ENCODE results near the gene DSPP.
"Not testable (repeated sequence)": the region's sequence is repeated elsewhere in the genome, so short reads cannot be mapped to it uniquely, and the experiment has no call there.

Gene DSPP

DNA sequence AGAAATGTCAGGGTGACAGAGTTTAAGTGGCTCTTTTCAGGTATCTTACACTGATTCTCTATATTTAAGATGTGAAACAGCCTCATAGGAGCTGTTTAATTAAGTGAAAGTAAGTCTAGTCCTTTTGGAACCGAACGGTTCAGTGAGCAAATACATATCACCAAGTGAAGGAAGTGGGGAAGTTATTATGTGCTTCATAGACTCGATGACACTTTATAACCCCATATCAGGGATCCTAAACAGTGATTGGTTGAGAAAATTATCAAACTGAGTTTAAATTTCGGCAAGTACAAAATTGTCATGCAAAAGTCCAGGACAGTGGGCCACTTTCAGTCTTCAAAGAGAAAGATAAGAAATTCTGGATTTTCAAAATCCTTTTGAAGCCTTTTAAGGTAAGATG lies at the start of gene DSPP:
Gene DSPP (plus strand): TSS at position 301 of the 400 bp plus-strand sequence. CDS start 2,380 bp downstream, outside the sequence.
- H3K36me3 ChIP-seq (ENCODE audit: insufficient read depth, low read length): no peaks in the 10 kb centered on the region
- no peaks in the 10 kb centered on the region for H3K4me1 ChIP-seq (ENCODE audit: insufficient read depth, low read length)
- H3K27ac ChIP-seq (ENCODE audit: low read depth, low read length): no peak within 1 kb of the TSS

DNA sequence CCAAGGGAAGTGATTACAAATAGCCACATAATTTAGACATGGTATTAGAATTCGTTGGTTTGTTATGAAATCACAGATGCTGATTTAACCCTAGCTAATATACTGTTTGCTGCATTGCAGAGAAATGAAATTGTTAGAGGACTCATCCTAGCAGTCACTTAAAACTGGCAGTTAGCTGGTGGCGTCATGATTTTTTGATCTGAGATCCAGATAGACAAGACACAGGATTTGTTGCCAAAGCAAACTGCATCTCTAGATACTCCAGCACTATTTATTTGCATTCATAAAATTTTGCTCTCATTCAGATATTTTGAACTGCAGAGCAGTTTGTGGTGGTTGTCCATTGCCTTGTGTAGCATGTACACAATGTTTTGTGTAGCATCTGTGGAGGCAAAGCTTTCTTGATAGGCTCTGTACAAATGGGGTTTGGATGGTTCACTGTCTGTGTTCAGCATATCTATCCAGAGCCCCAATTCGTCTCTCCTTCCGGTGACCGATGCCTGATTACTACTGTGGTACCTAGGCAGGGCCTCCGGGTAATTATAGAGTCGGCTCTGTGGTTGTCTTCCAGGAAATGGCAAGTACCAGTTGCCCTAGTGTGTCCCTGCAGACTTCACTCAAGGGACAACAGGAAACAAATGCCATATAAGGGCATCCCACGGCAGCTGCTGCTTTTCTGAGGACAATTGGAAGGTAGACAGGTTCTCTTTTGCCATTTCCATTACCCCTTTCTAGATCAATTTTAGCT lies 49.1 kb upstream of the DSPP start:
- no peaks in the 10 kb centered on the region for H3K4me1 ChIP-seq (ENCODE audit: insufficient read depth, low read length)
- H3K27me3 ChIP-seq (ENCODE audit: control insufficient read depth in 1 of 2, insufficient read depth in 2 of 2, low read length in 2 of 2): no peaks in the 10 kb centered on the region
- H3K9me3 ChIP-seq (ENCODE audit: low read length): no peaks in the 10 kb centered on the region
- no peak overlapping the region for H3K9ac ChIP-seq (ENCODE audit: low read length)
- no peak overlapping the region for H3K4me3 ChIP-seq (ENCODE audit: low read depth in 1 of 2, low read length in 2 of 2)
- no peak overlapping the region for H3K27ac ChIP-seq (ENCODE audit: low read depth, low read length)
- no peaks in the 10 kb centered on the region for H3K36me3 ChIP-seq (ENCODE audit: insufficient read depth, low read length)

More for the DNA sequence above, at the start of gene DSPP:
- Histone ChIP-seq H3K9me3 (ENCODE audit: low read length) (no peaks in the 10 kb centered on the region), H3K27me3 (ENCODE audit: control insufficient read depth in 1 of 2, insufficient read depth in 2 of 2, low read length in 2 of 2) (no peaks in the 10 kb centered on the region), H3K4me3 (ENCODE audit: low read depth in 1 of 2, low read length in 2 of 2) (no peak within 1 kb of the TSS), H3K9ac (ENCODE audit: low read length) (no peak within 1 kb of the TSS)

DNA sequence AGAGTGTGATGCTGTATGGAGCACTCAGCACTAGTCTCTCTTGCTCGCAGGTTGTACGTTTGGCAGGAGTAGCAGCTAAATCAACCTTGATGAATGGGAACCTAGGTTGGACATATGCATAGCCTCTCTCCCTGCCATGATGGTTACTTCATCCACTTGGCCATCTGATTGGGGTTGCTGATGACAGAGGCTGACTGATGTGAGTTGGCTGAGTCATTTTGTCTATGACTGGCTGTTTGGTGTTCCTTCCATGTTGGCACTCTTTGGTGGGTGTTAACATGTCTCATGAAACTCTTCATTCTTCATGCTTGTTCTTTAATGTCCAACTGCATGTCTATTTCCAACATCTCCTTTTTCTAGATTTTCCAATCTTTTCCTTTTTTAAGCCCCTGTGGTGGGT lies 47.5 kb upstream of the DSPP start:
- Histone ChIP-seq H3K9me3 (ENCODE audit: low read length) (no peaks in the 10 kb centered on the region), H3K27me3 (ENCODE audit: control insufficient read depth in 1 of 2, insufficient read depth in 2 of 2, low read length in 2 of 2) (no peaks in the 10 kb centered on the region), H3K4me1 (ENCODE audit: insufficient read depth, low read length) (no peaks in the 10 kb centered on the region), H3K4me3 (ENCODE audit: low read depth in 1 of 2, low read length in 2 of 2) (no peak overlapping the region), H3K9ac (ENCODE audit: low read length) (no peak overlapping the region), H3K36me3 (ENCODE audit: insufficient read depth, low read length) (no peaks in the 10 kb centered on the region), H3K27ac (ENCODE audit: low read depth, low read length) (no peak overlapping the region)

DNA sequence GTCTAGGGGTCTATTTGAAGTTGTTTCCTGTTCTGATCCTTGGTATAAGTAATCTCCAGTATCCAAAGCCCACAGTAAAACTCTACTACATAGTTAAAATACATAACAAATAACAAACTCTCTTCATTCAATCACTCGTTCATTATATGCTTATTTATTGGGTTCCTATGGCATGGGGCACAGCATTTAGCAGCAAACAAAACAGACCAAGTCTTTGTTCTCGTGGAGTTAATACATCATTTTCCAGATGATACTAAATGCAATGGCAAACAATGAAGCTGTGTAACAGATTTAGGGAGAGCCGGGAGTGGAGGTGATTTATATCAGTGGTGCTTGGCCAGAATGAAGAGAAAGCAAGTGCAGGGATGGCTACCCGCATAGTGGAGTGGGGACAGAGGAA lies 42.6 kb upstream of the DSPP start:
- no peaks in the 10 kb centered on the region for H3K4me1 ChIP-seq (ENCODE audit: insufficient read depth, low read length)
- H3K27me3 ChIP-seq (ENCODE audit: control insufficient read depth in 1 of 2, insufficient read depth in 2 of 2, low read length in 2 of 2): no peaks in the 10 kb centered on the region
- no peaks in the 10 kb centered on the region for H3K36me3 ChIP-seq (ENCODE audit: insufficient read depth, low read length)
- H3K9me3 ChIP-seq (ENCODE audit: low read length): no peaks in the 10 kb centered on the region
- H3K27ac ChIP-seq (ENCODE audit: low read depth, low read length): no peak overlapping the region
- no peak overlapping the region for H3K4me3 ChIP-seq (ENCODE audit: low read depth in 1 of 2, low read length in 2 of 2)
- no peak overlapping the region for H3K9ac ChIP-seq (ENCODE audit: low read length)

DNA sequence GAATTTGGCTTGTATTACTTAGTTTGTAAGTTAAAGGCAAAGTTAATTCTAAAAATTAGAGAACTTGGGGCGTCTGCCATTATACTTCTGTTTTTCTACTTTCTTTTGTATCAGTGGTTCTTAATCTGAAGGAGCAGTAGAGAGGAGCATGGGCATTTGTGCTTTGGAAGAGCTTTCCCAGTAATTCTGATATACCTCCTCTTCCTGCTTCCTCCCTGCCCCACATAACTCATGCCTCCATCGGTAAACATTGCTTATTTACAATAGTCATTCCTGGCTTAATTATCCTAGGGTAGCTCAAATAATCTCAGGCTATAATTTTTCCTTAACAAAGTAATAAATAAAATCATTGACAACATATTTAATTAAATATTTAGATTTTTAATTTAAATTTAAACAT lies 42.1 kb upstream of the DSPP start:
- Histone ChIP-seq H3K27me3 (ENCODE audit: control insufficient read depth in 1 of 2, insufficient read depth in 2 of 2, low read length in 2 of 2) (no peaks in the 10 kb centered on the region), H3K9me3 (ENCODE audit: low read length) (no peaks in the 10 kb centered on the region), H3K4me3 (ENCODE audit: low read depth in 1 of 2, low read length in 2 of 2) (no peak overlapping the region), H3K27ac (ENCODE audit: low read depth, low read length) (no peak overlapping the region), H3K36me3 (ENCODE audit: insufficient read depth, low read length) (no peaks in the 10 kb centered on the region), H3K9ac (ENCODE audit: low read length) (no peak overlapping the region), H3K4me1 (ENCODE audit: insufficient read depth, low read length) (no peaks in the 10 kb centered on the region)

DNA sequence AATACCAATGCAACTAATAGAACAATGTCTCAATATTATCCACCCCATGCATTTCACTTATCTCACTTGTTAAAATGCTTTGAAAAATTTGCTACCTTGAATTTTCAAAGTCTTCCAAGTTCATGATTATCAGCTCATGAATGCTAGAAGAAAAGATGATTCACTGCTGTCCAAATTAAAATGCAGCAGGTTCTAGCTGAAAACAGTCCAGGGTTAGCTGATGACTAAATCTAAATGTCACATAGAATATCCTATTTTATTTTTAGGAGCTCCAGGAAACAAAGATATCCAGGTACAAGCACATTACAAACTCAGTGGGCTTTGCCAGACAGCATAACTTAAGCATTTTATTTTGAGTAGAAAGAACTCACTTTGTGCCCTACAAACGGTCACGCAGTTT lies 41.1 kb upstream of the DSPP start:
- Histone ChIP-seq H3K27me3 (ENCODE audit: control insufficient read depth in 1 of 2, insufficient read depth in 2 of 2, low read length in 2 of 2) (no peaks in the 10 kb centered on the region), H3K36me3 (ENCODE audit: insufficient read depth, low read length) (no peaks in the 10 kb centered on the region), H3K27ac (ENCODE audit: low read depth, low read length) (no peak overlapping the region), H3K4me1 (ENCODE audit: insufficient read depth, low read length) (no peaks in the 10 kb centered on the region), H3K9ac (ENCODE audit: low read length) (no peak overlapping the region), H3K9me3 (ENCODE audit: low read length) (no peaks in the 10 kb centered on the region), H3K4me3 (ENCODE audit: low read depth in 1 of 2, low read length in 2 of 2) (no peak overlapping the region)

DNA sequence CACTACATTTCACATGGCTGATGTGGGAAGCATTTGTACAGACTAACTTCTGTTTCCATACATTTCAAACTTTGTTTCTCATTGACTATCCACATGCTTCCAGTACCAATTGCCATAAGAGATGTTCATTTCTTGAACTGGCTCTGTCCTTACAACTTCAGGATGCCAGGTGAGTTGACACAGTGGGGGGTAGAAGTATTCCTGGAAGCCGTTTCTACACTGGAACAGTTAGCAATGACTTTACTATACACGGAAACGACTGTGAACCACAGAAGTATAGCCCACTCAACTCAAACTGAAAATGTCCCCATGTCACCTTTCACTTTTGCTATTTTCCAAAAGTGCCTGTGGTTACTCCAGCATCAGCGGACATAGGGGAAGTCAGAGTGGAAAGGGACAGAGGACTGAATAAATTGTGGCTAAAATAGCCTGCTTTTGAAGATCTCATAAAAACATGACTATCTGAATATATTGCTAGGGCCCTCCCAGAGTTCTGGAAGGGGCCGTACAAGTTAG lies 38.0 kb upstream of the DSPP start:
- H3K9ac ChIP-seq (ENCODE audit: low read length): no peak overlapping the region
- no peak overlapping the region for H3K4me3 ChIP-seq (ENCODE audit: low read depth in 1 of 2, low read length in 2 of 2)
- H3K9me3 ChIP-seq (ENCODE audit: low read length): no peaks in the 10 kb centered on the region
- no peaks in the 10 kb centered on the region for H3K27me3 ChIP-seq (ENCODE audit: control insufficient read depth in 1 of 2, insufficient read depth in 2 of 2, low read length in 2 of 2)
- no peaks in the 10 kb centered on the region for H3K4me1 ChIP-seq (ENCODE audit: insufficient read depth, low read length)
- H3K27ac ChIP-seq (ENCODE audit: low read depth, low read length): no peak overlapping the region
- no peaks in the 10 kb centered on the region for H3K36me3 ChIP-seq (ENCODE audit: insufficient read depth, low read length)

DNA sequence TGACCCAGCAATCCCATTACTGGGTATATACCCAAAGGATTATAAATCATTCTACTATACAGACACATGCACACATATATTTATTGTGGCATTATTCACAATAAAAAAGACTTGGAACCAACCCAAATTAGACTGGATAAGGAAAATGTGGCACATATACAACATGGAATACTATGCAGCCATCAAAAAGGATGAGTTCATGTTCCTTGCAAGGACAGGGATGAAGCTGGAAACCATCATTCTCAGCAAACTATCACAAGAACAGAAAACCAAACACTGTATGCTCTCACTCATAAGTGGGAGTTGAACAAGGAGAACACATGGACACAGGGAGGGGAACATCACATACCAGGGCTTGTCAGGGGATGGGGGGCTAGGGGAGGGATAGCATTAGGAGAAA lies 34.0 kb upstream of the DSPP start:
- not testable (repeated sequence) for H3K27ac ChIP-seq (ENCODE audit: low read depth, low read length); H3K9ac ChIP-seq (ENCODE audit: low read length); H3K27me3 ChIP-seq (ENCODE audit: control insufficient read depth in 1 of 2, insufficient read depth in 2 of 2, low read length in 2 of 2); H3K4me3 ChIP-seq (ENCODE audit: low read depth in 1 of 2, low read length in 2 of 2); H3K9me3 ChIP-seq (ENCODE audit: low read length); H3K36me3 ChIP-seq (ENCODE audit: insufficient read depth, low read length); H3K4me1 ChIP-seq (ENCODE audit: insufficient read depth, low read length)

DNA sequence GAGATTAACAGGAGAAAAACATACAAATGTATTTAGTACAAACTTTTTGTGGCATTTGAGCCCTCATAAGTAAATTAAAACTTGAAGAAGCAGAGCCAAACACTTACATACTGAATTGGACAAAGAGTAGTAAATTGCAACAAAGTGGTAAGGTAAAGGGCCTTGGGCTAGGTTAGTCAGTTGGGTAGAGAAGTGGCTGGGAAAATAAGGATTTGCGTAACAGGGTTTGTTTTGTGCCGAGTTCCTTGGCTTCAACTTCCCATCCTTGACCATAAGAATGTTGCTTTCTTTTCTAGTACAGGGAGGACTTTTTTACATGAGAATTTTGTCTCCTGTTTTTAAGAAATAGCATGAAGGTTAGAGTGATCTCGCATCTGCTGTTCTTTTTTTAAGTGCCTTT lies 33.3 kb upstream of the DSPP start:
- H3K27ac ChIP-seq (ENCODE audit: low read depth, low read length): no peak overlapping the region
- no peak overlapping the region for H3K9ac ChIP-seq (ENCODE audit: low read length)

DNA sequence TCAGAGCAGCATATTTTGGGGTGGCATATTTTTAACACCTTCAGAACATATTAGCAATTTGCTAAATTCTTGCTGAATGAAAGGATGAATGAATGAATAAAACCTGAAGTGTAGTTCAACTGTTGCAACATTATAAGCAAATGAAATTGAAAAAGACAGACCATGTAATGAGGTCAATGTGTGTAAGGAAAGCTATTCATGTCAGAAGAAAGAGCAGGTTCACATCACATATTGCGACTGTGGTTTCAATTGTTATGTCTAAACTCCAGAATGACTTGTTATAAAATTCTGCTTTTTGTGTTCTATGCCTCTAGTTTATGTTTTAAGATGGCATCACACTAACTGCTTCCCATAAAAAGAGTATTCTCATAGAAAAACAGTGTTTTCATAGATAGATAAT lies 32.9 kb upstream of the DSPP start:
- Histone ChIP-seq H3K36me3 (ENCODE audit: insufficient read depth, low read length) (no peaks in the 10 kb centered on the region), H3K9ac (ENCODE audit: low read length) (no peak overlapping the region), H3K9me3 (ENCODE audit: low read length) (no peaks in the 10 kb centered on the region), H3K27me3 (ENCODE audit: control insufficient read depth in 1 of 2, insufficient read depth in 2 of 2, low read length in 2 of 2) (no peaks in the 10 kb centered on the region), H3K27ac (ENCODE audit: low read depth, low read length) (no peak overlapping the region), H3K4me1 (ENCODE audit: insufficient read depth, low read length) (no peaks in the 10 kb centered on the region), H3K4me3 (ENCODE audit: low read depth in 1 of 2, low read length in 2 of 2) (no peak overlapping the region)

More for the DNA sequence above, 33.3 kb upstream of the DSPP start:
- H3K36me3 ChIP-seq (ENCODE audit: insufficient read depth, low read length): no peaks in the 10 kb centered on the region
- no peaks in the 10 kb centered on the region for H3K4me1 ChIP-seq (ENCODE audit: insufficient read depth, low read length)
- no peaks in the 10 kb centered on the region for H3K27me3 ChIP-seq (ENCODE audit: control insufficient read depth in 1 of 2, insufficient read depth in 2 of 2, low read length in 2 of 2)
- H3K9me3 ChIP-seq (ENCODE audit: low read length): no peaks in the 10 kb centered on the region
- no peak overlapping the region for H3K4me3 ChIP-seq (ENCODE audit: low read depth in 1 of 2, low read length in 2 of 2)

DNA sequence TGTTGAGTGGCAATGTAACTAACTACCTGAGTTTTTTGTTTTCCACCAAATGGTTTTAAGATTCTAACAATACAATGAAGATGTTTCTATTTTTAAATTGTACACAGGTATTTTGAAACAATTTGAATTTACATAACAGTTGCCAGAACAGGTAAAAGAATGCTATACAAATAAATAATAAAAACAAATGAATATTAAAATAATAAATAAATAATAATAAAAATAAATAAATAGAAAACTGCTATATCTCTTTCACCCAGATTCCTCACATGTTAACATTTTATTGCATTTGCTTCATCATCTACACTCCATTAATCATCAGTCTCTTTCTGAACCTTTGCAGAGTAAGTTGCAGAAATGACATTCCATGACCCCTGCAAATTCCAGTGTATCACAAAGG lies 32.3 kb upstream of the DSPP start:
- Histone ChIP-seq H3K9ac (ENCODE audit: low read length) (no peak overlapping the region), H3K27me3 (ENCODE audit: control insufficient read depth in 1 of 2, insufficient read depth in 2 of 2, low read length in 2 of 2) (no peaks in the 10 kb centered on the region), H3K36me3 (ENCODE audit: insufficient read depth, low read length) (no peaks in the 10 kb centered on the region), H3K9me3 (ENCODE audit: low read length) (no peaks in the 10 kb centered on the region), H3K4me3 (ENCODE audit: low read depth in 1 of 2, low read length in 2 of 2) (no peak overlapping the region), H3K27ac (ENCODE audit: low read depth, low read length) (no peak overlapping the region), H3K4me1 (ENCODE audit: insufficient read depth, low read length) (no peaks in the 10 kb centered on the region)

DNA sequence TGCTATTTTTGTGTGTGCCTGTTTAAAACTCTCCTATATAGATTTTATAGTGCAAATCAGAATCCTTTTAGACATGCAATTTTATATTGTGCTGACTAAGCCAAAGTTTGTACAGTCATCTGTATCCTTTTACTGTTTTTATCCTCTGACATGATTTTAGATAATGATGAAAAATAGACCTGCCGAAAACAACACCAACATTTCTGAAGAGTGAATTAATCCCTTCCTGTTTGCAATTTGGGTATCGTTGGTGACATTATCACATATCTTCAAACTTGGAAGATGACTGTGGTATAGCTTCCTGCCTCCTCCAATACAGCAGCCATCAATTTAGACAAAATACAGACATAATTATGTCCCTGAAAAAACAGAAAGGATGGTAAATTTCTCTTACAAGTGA lies 28.9 kb upstream of the DSPP start:
- Histone ChIP-seq H3K27me3 (ENCODE audit: control insufficient read depth in 1 of 2, insufficient read depth in 2 of 2, low read length in 2 of 2) (no peaks in the 10 kb centered on the region), H3K36me3 (ENCODE audit: insufficient read depth, low read length) (no peaks in the 10 kb centered on the region), H3K4me1 (ENCODE audit: insufficient read depth, low read length) (no peaks in the 10 kb centered on the region), H3K27ac (ENCODE audit: low read depth, low read length) (no peak overlapping the region), H3K9ac (ENCODE audit: low read length) (no peak overlapping the region), H3K9me3 (ENCODE audit: low read length) (no peaks in the 10 kb centered on the region), H3K4me3 (ENCODE audit: low read depth in 1 of 2, low read length in 2 of 2) (no peak overlapping the region)
